HCT116 (cell line): ENCODE data around the gene THAP9. TPM values are rescaled to one million over a fixed set of nuclear protein-coding genes. Genes with fewer than 3 reads are reported as not detected.

Experiments used
- ATAC-seq: fragments of 200-7000 bp; cut with Tn5 transposase; 2 replicates; pipeline ENCODE4 v1.9.1; 2020; ENCODE audit warnings: mild to moderate bottlenecking, moderate library complexity
- BruUV-seq: library from RNA; stranded (reverse); fragments of 400-500 nt; replicated peaks from 2 replicates; lab custom pipeline; 2021; lab: Mats Ljungman, UMichigan
- CTCF ChIA-PET: fragments of 300-600 bp; sonication (Branson Sonifier 250); formaldehyde crosslinking; loops from one replicate; lab custom pipeline; 2021; ENCODE audit warnings: antibody characterized with exemption; lab: Charles Lee
- POLR2A ChIA-PET: fragments of 300-600, 350-600 bp; sonication (Branson Sonifier 250); formaldehyde crosslinking; loops from one replicate; lab custom pipeline; 2021; ENCODE audit warnings: antibody characterized with exemption; lab: Charles Lee
- RAD21 ChIA-PET, 2 experiments: fragments of 300-600 bp; sonication (Branson Sonifier 250); formaldehyde crosslinking; loops; one replicate each; lab custom pipeline; 2023; ENCODE audit warnings: low total read pairs in 2 of 2; ENCODE audit not compliant: uncharacterized antibody in 2 of 2, unreplicated experiment in 2 of 2, low non-redundant PET in 1 of 2; lab: Charles Lee
- DNase-seq: peaks from one replicate; pipeline ENCODE4 v3.0.0-alpha.2; 2010; ENCODE audit warnings: low read depth, low spot score
- H2AFZ ChIP-seq: fragments of 200-600 bp; shearing (Covaris generic), sonication (generic); 2 replicates; pipeline ENCODE4 v1.6.1; 2017; ENCODE audit warnings: low read depth, mixed run types, mixed read lengths, antibody characterized with exemption, low read length; ENCODE audit not compliant: poor library complexity, severe bottlenecking
- H3K27ac ChIP-seq: 2 replicates; pipeline ENCODE4 v1.5.1; 2012; ENCODE audit warnings: low read depth, low read length
- H3K27me3 ChIP-seq: fragments of 200-600 bp; sonication (generic); 2 replicates; pipeline ENCODE4 v1.6.1; 2016; ENCODE audit warnings: mixed run types, low read length, mixed read lengths; ENCODE audit not compliant: insufficient read depth
- H3K36me3 ChIP-seq, 2 experiments: fragments of 200-500 bp in 1 of 2; fragments of 200-600 bp in 1 of 2; sonication (Bioruptor generic) in 1 of 2; sonication (generic) in 1 of 2; 2 replicates each; pipeline versions ENCODE4 v1.5.1 to v1.6.1; 2014 to 2016; ENCODE audit warnings: low read length in 2 of 2, inconsistent platforms in 1 of 2, mixed read lengths in 1 of 2, mixed run types in 1 of 2; ENCODE audit not compliant: insufficient read depth in 2 of 2, control insufficient read depth in 1 of 2
- H3K4me1 ChIP-seq, 2 experiments: fragments of 200-600 bp in 1 of 2; sonication (generic) in 1 of 2; 2 replicates each; pipeline versions ENCODE4 v1.5.1 to v1.6.1; 2012 to 2017; ENCODE audit warnings: low read length in 2 of 2, inconsistent platforms in 1 of 2, mild to moderate bottlenecking in 1 of 2, mixed read lengths in 1 of 2, mixed run types in 1 of 2, moderate library complexity in 1 of 2; ENCODE audit not compliant: insufficient read depth in 2 of 2, control insufficient read depth in 1 of 2
- H3K4me2 ChIP-seq: fragments of 200-600 bp; sonication (generic); 2 replicates; pipeline ENCODE4 v1.6.1; 2017; ENCODE audit warnings: mixed run types, low read length, mixed read lengths
- H3K4me3 ChIP-seq, 2 experiments: fragments of 200-600 bp in 1 of 2; sonication (generic) in 1 of 2; replicated peaks in 1 of 2; 2 replicates each; pipeline ENCODE4 v1.5.1; 2011 to 2016; ENCODE audit warnings: low read length in 2 of 2, control low read depth in 1 of 2, low read depth in 1 of 2, mild to moderate bottlenecking in 1 of 2, mixed read lengths in 1 of 2, mixed run types in 1 of 2
- H3K79me2 ChIP-seq: fragments of 200-600 bp; sonication (generic); 2 replicates; pipeline ENCODE4 v1.6.1; 2017; ENCODE audit warnings: mild to moderate bottlenecking, mixed run types, low read length, moderate library complexity, mixed read lengths; ENCODE audit not compliant: insufficient read depth
- H3K9ac ChIP-seq: fragments of 200-600 bp; sonication (generic); 2 replicates; pipeline ENCODE4 v1.6.1; 2016; ENCODE audit warnings: low read length, mixed read lengths
- H3K9me2 ChIP-seq: fragments of 200-600 bp; sonication (generic), shearing (Covaris generic); 2 replicates; pipeline ENCODE4 v1.6.1; 2017; ENCODE audit warnings: mixed run types, mild to moderate bottlenecking, moderate library complexity; ENCODE audit not compliant: insufficient read depth
- H3K9me3 ChIP-seq, 2 experiments: fragments of 200-500 bp in 1 of 2; fragments of 200-600 bp in 1 of 2; sonication (Bioruptor generic) in 1 of 2; sonication (generic) in 1 of 2; 2 replicates each; pipeline ENCODE4 v1.6.1; 2014 to 2017; ENCODE audit warnings: low read length in 2 of 2, mixed read lengths in 2 of 2, inconsistent platforms in 1 of 2, low read depth in 1 of 2, mild to moderate bottlenecking in 1 of 2, mixed run types in 1 of 2, moderate library complexity in 1 of 2; ENCODE audit not compliant: control insufficient read depth in 1 of 2, insufficient read depth in 1 of 2
- H4K20me1 ChIP-seq: fragments of 200-600 bp; sonication (generic), shearing (Covaris generic); 2 replicates; pipeline ENCODE4 v1.6.1; 2017; ENCODE audit warnings: mixed run types, mild to moderate bottlenecking, moderate library complexity; ENCODE audit not compliant: insufficient read depth
- ELF1 ChIP-seq: IDR thresholded peaks from 2 replicates; pipeline ENCODE4 v1.6.1; 2012; ENCODE audit warnings: low read depth, borderline replicate concordance
- EZH2phosphoT487 ChIP-seq: fragments of 200-600 bp; IDR thresholded peaks from 2 replicates; pipeline ENCODE4 v1.6.1; 2018; ENCODE audit warnings: antibody characterized with exemption, borderline replicate concordance
- FOSL1 ChIP-seq: IDR thresholded peaks from 2 replicates; pipeline ENCODE4 v1.6.1; 2012; ENCODE audit warnings: low read depth
- SIN3A ChIP-seq: IDR thresholded peaks from 2 replicates; pipeline ENCODE4 v1.6.1; 2012; ENCODE audit warnings: low read depth
- SP1 ChIP-seq: IDR thresholded peaks from 2 replicates; pipeline ENCODE4 v1.6.1; 2012; ENCODE audit warnings: low read depth
- ZFX ChIP-seq: fragments of 450-650 bp; IDR thresholded peaks from 2 replicates; pipeline ENCODE4 v1.6.1; 2017
- intact Hi-C: fragments of 100-400 bp; cut with micrococcal nuclease; formaldehyde crosslinking; loops from 2 replicates; pipeline ENCODE4 v1.10.0; 2022
- total RNA-seq: library from RNA; stranded (reverse); gene quantifications from one replicate; pipeline ENCODE4 v1.2.1, GENCODE V29; 2021; ENCODE audit not compliant: unreplicated experiment
- TF ChIP-seq, protein P1 (sequence below): IDR thresholded peaks from 2 replicates; pipeline ENCODE4 v1.6.1; 2012; ENCODE audit warnings: low read depth
- TF ChIP-seq, protein P2 (sequence below): IDR thresholded peaks from 2 replicates; pipeline ENCODE4 v1.6.1; 2011; ENCODE audit warnings: mild to moderate bottlenecking, low read length, moderate library complexity; ENCODE audit not compliant: insufficient replicate concordance; ENCODE audit errors: extremely low read depth
- TF ChIP-seq, protein P3 (sequence below), 3 experiments: fragments of 200-600 bp in 1 of 3; sonication (generic) in 1 of 3; IDR thresholded peaks in 2 of 3; conservative IDR thresholded peaks in 1 of 3; 2 replicates each; pipeline ENCODE4 v1.5.1; 2012 to 2017; ENCODE audit warnings: low read depth in 2 of 3, low read length in 2 of 3, antibody characterized with exemption in 1 of 3, borderline replicate concordance in 1 of 3, control low read depth in 1 of 3, mild to moderate bottlenecking in 1 of 3, mixed read lengths in 1 of 3, mixed run types in 1 of 3, moderate library complexity in 1 of 3; ENCODE audit not compliant: insufficient read depth in 1 of 3

Gene THAP9
- total RNA-seq, 1 experiment from 2014 or later, result 6.4 TPM

DNA sequence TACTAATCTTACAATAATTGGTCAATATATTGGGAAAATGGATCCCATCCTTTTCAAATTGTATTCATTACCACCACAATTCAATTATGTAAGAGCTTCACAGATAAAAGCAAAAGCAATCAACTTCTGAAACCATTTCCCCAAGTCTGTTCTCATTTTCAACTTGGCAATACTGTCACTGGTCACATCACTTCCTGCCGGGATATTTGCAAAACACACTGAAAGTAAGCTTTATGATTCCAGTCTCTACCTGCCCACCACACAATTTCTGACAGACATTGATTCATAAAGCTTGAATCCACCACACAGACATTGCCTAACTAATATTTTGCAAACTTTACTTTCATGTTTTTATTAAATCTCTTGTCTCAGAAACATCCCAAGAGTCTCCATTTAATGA, 56.5 kb downstream of the THAP9 start:
- Histone ChIP-seq H3K27ac (no peak overlapping the region), H3K9me2 (no peaks in the 10 kb centered on the region; the same call in 1 of the 2 replicates), H4K20me1 (no peaks in the 10 kb centered on the region; the same call in 1 of the 2 replicates), H2AFZ (no peak overlapping the region), H3K27me3 (no peaks in the 10 kb centered on the region), H3K4me2 (no peak overlapping the region), H3K4me3 (no peak overlapping the region), H3K9ac (no peak overlapping the region), H3K4me1 (no peaks in the 10 kb centered on the region), H3K9me3 (no peaks in the 10 kb centered on the region), H3K79me2 (peaks cover 3% of the 10 kb centered on the region), H3K36me3 (no peaks in the 10 kb centered on the region)
- DNase-seq, result no peak
- TF ChIP-seq FOSL1 (0 out of 2 replicates have a peak, but pooled peaks have one; percentile 1), SIN3A (no peak)
- no TSS peak for BruUV-seq
- RAD21 ChIA-PET, result no interaction called here
- CTCF ChIA-PET, result no interaction called here
- intact Hi-C loops, result no loop called here
- POLR2A ChIA-PET, result no interaction called here
- ATAC-seq, result no peak

DNA sequence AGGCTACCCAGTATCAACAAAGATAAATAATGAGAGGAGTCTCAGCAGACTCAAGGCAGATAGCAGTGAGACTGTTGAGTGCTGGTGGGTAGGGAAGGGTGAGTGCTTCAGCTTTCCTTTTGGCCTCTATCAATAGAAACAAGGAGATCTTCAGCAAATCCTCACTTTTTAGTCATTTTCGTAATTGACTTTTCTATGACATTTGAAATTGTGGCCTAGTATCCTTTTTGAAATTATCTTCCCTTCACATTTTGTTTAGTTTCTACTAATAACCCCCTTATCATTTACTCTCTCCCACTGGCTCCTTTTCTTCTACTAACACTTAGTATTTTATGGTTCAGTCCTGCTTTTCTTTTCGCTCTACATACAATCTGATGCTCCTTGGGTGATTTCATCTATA, 65.2 kb downstream of the THAP9 start:
- H4K20me1 ChIP-seq, result no peaks in the 10 kb centered on the region
- no peak overlapping the region for H3K4me2 ChIP-seq
- POLR2A ChIA-PET, result no interaction called here
- no peak overlapping the region for H2AFZ ChIP-seq
- CTCF ChIA-PET, result no interaction called here
- intact Hi-C loops, result no loop called here
- H3K4me3 ChIP-seq, result no peak overlapping the region
- ATAC-seq (no peak), DNase-seq (no peak)
- H3K27ac ChIP-seq, result no peak overlapping the region
- no peaks in the 10 kb centered on the region for H3K9me2 ChIP-seq
- no peak for TF ChIP-seq SP1
- no peak for TF ChIP-seq EZH2phosphoT487
- TF ChIP-seq, protein P1, sequence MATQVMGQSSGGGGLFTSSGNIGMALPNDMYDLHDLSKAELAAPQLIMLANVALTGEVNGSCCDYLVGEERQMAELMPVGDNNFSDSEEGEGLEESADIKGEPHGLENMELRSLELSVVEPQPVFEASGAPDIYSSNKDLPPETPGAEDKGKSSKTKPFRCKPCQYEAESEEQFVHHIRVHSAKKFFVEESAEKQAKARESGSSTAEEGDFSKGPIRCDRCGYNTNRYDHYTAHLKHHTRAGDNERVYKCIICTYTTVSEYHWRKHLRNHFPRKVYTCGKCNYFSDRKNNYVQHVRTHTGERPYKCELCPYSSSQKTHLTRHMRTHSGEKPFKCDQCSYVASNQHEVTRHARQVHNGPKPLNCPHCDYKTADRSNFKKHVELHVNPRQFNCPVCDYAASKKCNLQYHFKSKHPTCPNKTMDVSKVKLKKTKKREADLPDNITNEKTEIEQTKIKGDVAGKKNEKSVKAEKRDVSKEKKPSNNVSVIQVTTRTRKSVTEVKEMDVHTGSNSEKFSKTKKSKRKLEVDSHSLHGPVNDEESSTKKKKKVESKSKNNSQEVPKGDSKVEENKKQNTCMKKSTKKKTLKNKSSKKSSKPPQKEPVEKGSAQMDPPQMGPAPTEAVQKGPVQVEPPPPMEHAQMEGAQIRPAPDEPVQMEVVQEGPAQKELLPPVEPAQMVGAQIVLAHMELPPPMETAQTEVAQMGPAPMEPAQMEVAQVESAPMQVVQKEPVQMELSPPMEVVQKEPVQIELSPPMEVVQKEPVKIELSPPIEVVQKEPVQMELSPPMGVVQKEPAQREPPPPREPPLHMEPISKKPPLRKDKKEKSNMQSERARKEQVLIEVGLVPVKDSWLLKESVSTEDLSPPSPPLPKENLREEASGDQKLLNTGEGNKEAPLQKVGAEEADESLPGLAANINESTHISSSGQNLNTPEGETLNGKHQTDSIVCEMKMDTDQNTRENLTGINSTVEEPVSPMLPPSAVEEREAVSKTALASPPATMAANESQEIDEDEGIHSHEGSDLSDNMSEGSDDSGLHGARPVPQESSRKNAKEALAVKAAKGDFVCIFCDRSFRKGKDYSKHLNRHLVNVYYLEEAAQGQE, result no peak
- TF ChIP-seq, protein P2, sequence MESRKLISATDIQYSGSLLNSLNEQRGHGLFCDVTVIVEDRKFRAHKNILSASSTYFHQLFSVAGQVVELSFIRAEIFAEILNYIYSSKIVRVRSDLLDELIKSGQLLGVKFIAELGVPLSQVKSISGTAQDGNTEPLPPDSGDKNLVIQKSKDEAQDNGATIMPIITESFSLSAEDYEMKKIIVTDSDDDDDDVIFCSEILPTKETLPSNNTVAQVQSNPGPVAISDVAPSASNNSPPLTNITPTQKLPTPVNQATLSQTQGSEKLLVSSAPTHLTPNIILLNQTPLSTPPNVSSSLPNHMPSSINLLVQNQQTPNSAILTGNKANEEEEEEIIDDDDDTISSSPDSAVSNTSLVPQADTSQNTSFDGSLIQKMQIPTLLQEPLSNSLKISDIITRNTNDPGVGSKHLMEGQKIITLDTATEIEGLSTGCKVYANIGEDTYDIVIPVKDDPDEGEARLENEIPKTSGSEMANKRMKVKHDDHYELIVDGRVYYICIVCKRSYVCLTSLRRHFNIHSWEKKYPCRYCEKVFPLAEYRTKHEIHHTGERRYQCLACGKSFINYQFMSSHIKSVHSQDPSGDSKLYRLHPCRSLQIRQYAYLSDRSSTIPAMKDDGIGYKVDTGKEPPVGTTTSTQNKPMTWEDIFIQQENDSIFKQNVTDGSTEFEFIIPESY, result no peak
- no peak for TF ChIP-seq FOSL1
- no peak for TF ChIP-seq ZFX
- TF ChIP-seq ELF1, result no peak
- TF ChIP-seq, protein P3, sequence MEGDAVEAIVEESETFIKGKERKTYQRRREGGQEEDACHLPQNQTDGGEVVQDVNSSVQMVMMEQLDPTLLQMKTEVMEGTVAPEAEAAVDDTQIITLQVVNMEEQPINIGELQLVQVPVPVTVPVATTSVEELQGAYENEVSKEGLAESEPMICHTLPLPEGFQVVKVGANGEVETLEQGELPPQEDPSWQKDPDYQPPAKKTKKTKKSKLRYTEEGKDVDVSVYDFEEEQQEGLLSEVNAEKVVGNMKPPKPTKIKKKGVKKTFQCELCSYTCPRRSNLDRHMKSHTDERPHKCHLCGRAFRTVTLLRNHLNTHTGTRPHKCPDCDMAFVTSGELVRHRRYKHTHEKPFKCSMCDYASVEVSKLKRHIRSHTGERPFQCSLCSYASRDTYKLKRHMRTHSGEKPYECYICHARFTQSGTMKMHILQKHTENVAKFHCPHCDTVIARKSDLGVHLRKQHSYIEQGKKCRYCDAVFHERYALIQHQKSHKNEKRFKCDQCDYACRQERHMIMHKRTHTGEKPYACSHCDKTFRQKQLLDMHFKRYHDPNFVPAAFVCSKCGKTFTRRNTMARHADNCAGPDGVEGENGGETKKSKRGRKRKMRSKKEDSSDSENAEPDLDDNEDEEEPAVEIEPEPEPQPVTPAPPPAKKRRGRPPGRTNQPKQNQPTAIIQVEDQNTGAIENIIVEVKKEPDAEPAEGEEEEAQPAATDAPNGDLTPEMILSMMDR (IDR thresholded peaks at IDR 0.05 in 2 of 3, conservative IDR thresholded peaks at IDR 0.05 in 1 of 3; ENCODE audit: borderline replicate concordance in 1 of 3, insufficient read depth in 1 of 3, low read depth in 2 of 3, low read length in 2 of 3), result no peak
- TF ChIP-seq, all 23 proteins: peak for 0
- H3K36me3 ChIP-seq, result 0 out of 4 replicates have a peak, but pooled peaks cover 0 to 2% of the 10 kb centered on the region in 2 experiments
- RAD21 ChIA-PET, result no interaction called here
- no peaks in the 10 kb centered on the region for H3K79me2 ChIP-seq
- no peaks in the 10 kb centered on the region for H3K27me3 ChIP-seq
- no peak overlapping the region for H3K9ac ChIP-seq
- BruUV-seq, result TSS peak; percentile 21
- no peaks in the 10 kb centered on the region for H3K4me1 ChIP-seq
- no peaks in the 10 kb centered on the region for H3K9me3 ChIP-seq
